Measurements from ENCODE around the gene ZNF674.

ZNF674 gene

DNA sequence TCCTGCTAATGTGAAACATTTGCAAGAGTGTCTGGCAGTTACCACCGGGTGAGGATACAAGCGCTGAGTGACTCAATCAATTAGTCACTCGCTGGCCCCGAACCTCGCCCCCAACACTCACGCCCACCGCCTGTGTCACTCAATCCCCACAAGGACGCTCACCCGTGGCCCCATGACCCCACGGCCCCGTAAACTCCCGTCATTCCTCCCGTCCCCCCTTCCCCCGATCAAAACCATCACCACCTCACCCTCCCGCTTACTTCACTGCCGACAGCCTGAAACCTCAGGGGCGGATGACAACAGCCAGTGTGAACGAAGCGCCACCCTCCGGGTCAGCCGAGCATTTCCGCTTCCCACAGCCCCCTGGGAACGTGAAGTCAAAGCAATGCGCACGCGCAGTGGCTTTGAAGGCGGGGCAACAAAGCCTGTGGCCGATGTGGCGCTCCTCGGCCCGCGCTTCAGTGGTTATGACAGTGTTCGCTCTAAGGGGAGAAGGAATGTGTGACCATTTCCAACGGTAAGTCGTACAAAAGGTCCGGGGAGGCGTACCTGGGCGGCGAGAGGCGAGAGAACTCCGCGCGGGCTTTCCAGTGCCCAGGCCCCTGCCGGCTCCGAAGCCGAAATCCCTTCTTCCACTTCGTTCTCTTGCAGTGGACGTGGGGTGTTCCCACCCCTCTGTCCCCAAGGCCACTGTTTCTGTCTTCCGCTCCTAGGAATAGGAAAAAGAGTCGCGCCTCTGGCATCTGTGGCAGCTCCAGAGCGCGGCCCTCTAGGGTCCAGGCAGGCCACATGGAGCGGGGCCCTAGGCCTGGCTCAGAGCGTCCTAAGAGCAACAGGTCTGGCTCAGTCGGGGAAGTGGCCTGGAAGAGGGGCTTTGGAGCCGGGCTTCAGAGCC lies at the start of gene ZNF674:
Gene ZNF674, minus strand, starts transcription at position 311 of the 895 bp plus-strand sequence. CDS start 3,334 bp downstream, outside the sequence.
- DNase-seq: peak; percentile 80

DNA sequence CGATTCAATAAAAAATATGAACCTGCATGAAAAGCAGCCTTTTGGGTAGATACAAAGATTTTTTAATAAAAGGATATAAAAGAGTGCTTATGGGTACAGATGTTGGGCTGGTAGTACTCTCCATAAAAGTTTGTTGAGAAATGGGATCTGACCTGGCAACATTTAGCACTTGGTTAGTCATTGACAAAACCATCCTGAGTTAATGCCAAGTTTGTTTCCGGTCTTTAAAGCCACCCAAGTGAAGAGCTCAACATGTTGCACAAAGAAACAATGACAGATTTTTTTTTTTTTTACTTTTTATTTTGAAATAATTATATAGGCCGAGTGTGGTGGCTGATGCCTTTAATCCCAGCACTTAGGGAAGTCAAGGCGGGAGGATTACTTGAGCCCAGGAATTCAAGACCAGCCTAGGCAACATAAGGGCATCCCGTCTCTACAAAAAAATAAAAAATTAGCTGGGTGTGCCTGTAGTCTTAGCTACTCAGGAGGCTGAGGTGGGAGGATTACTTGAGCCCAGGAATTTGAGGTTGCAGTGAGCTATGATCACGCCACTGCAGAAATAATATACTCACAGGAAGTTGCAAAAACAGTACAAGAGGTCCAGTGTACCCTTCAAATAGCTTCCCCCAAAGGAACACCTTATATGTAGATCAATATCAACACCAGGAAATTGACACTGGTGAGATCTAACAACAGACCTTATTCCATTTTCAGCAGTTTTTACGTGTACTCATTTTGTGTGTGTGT lies 44.9 kb upstream of the ZNF674 start:
- DNase-seq: no peak

DNA sequence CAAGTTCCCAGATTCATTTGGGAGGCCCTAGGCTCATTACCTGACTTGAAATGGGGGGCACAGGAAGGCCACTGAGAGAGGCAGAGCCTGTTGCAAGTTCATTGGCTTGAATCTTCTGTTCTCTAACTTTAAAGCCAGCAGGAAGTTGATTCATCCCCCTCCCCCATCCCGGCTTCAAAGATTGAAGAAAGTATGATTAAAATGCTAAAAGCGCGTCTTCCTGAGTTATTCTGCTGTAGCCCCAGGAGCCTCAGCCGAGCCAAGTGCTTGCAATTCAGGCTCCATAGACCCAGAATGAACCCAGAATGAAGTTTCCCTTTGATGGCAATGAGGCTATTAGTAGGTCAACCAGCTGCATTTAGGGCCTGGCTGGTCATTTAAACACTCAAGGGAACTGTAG lies 43.0 kb upstream of the ZNF674 start:
- DNase-seq: no peak

DNA sequence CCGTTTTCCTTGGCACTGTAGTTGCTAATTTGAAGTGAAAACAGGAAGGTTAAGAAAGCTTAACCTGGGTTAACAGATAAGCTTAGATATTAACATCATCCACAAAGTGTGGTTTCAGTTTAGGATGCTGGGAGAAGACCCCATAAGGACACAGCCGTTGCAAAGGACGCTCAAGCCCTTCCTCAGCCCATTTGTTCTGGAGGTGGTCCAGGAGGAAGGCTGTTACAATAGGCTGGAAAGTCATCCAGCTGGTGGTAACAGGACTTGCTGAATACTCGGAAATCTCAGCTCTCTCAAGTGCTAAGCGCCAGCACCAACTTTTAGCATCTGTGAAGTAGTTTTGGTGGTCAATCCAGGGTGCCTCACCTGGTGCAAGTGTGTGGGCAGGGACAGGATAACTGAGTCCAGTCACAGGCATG lies 42.5 kb upstream of the ZNF674 start:
- DNase-seq: no peak

DNA sequence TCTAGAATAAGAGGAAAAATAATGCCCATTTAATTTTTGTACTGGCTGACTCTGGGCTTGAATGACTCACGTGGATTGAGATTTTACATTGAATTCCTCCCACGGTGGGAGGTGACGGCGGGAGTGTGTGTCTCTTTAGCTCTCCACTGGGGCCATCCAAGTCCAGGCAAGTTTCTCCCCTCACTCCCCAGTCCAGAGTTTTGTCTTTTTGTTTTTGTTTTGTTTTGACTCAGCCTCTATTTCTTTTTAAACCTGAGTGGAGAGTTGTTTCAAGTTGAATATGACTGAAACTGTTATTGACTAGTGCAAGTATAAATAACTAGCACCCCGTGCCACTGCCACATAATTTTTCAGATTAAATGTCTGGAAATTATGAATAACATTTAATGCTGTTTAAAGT lies 41.9 kb upstream of the ZNF674 start:
- no peak for DNase-seq

DNA sequence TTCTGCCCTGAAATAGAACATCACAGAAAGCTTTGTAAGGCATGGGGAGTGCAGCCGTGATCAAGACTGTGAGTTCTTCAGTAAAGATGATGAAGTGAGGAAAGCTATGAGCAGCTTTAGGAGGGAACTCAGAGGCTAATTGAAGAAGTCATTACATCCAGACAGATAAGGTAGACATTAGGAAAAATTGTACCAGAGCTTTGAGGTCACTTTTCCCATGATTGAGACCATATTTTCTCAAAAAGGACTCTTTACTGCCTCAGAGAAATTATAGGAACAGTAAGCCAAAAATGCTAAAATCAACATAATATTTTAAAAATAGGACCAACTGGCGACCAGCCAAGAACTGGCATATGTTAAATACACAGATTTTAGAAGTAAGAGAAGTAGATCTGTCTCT lies 39.5 kb upstream of the ZNF674 start:
- no peak for DNase-seq

DNA sequence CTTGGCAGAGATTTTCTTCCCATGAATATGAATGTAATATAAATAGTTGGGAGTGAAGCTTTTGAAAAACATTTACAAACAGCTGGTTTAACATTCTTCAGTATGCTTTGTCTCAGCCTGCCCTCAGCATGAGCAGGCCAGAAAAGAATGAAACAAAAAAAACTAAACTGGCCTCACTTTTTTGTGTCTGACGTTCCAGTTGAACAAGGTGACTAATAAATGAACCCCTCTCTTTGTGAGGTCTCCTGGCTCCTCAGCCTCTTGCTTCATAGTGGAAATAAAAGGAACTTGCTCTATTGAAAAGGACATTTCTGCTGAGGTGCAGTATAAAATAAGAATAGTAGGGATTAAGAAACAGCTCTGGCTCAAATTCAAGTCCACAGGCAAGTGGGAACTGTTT lies 37.7 kb upstream of the ZNF674 start:
- DNase-seq: no peak

DNA sequence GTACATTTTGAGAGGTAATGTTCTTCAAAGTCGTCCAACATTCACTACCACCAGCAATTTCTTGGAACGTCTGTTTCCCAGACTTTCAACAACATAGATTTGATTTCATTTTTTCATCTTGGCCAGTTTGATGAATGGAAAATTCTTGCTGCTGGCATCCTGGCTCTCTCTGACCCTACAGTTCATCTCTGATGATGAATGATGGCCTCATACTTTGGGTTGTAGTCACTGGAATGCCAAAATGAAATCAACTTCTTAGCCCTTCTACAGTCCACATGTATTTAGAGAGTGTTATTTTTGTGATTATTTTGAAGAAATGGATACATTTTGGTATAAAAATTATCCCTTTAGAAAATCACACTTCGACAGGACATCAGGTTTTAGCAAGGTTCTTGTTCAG lies 37.1 kb upstream of the ZNF674 start:
- DNase-seq: no peak

DNA sequence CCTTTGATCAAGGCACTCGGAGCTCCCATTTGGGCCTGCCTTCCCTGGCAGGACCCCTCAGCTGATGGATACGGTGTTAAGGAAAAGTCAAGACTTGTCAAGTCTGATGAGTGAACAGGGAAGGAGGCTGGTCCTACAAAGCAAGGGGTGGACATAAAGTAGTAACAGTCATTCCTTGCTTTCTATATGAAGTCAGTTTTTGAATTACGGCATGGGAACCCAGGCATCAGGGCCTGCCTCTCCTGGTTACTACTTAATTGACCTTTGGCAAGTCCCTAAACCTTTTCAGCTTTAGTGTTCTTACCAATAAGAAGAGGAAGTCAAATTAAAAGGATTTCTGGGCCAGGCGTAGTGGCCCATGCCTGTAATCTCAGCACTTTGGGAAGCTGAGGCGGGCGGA lies 35.4 kb upstream of the ZNF674 start:
- DNase-seq: no peak

DNA sequence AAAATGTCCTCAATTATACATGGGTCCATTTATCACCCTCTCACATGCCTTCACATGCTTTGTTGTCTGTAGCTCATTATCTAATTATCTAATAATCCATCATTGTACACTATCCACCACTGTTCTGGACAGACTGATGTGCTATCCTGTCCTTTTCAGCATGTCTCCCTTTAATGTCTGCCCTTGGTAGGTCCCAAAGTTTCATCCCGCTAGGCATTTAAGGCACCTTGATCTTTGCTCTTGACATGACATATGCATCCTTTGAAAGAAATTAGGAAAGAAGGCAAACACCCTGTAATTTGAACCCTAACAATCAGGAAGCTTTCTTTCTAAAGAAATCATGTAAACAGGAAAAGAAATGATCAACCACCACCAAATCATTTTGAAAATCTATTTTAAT lies 34.0 kb upstream of the ZNF674 start:
- DNase-seq: no peak

DNA sequence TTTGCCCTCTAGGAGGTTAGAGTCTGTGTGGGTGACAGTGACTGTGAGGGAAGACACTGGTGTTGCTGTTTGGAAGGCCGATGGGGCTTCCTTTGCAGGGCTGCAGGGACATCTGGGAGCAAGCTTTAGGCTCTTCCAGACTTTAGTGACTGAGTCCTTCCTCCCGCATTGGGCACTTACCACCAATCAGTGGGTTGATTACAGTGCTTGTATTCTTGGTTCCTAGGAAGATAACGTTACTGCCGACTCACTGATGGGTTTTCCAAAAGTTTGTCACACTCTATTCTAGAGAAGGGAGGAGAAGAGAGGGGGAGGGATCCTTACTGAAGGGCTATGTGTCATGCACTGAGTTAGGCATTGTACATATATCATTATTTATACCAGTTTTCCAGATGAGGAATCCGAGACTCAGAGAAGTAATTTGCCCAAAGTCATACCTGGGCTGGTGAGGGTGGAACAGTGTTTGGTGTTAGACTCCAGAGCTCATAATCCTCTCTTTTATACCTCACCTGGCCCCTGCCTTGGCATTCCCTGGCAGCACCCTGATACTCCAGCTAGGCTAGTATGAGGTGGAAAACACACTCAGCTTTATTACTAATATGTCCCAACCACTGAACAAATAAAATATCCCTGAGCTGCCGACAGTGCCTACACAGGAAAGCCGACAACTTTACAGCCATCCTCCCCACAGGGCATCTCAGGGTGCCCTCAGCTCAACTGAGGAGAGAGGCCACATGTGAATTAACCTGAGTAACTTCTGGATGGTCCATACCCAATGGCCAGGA lies 32.2 kb upstream of the ZNF674 start:
- DNase-seq: no peak

DNA sequence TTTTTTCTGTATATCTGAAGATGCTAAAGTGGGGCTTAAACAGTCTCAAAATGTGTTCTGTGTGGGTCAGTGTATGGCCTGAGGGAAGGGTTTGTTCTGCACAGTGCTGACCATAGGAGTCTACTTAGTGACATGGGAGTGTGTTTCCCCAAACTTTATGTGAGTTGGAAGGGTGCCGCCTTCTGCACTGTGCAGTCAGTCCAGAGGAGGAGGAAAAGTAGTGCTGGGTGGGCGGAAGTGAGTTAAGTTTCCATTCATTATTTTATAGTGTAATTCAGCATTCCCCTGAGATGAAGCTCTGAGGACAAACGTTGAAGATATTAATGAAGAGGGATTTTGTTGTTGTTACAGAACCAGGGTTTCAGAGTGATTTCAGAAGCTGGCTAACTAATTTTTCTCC lies 31.2 kb upstream of the ZNF674 start:
- no peak for DNase-seq

DNA sequence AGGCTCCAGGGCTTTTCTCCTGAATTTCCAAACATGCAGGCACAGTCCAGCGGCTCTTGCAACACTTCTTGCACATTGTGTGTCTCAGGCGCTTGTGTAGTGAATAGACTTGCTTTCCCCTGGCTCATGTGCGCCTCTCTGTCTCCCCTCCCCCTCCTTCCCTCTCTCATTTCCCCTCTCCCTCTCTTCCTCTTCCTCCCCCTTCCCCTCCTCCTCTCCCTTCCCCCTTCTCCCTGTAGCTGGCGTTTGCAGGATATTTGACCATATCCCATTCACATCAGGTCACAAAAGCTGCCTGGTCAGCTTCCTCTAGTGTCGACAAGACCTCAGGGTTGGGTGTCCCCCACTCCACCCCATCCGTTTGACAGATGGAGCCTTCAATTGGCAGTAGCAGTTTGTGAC lies 30.8 kb upstream of the ZNF674 start:
- peak; percentile 6 for DNase-seq

DNA sequence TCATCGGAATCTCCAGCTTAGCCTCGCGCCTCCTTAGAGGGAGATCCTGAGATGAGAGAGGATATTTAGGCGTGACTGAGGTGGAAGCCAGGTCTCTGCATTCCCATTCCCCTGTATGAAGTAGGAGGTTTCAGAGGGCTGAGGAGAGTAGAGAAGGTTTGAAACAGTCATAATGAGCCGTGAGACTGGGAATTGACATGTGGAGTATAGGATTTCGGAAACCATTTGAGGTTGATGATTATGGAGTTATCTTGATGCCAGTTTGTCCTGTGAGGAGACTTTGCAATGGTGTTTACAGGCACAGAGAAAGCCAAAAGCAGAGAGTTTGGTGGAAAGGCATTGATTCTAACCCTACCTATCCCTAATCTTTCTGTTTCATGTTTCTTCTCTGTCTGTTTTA lies 30.4 kb upstream of the ZNF674 start:
- DNase-seq: peak; percentile 26

DNA sequence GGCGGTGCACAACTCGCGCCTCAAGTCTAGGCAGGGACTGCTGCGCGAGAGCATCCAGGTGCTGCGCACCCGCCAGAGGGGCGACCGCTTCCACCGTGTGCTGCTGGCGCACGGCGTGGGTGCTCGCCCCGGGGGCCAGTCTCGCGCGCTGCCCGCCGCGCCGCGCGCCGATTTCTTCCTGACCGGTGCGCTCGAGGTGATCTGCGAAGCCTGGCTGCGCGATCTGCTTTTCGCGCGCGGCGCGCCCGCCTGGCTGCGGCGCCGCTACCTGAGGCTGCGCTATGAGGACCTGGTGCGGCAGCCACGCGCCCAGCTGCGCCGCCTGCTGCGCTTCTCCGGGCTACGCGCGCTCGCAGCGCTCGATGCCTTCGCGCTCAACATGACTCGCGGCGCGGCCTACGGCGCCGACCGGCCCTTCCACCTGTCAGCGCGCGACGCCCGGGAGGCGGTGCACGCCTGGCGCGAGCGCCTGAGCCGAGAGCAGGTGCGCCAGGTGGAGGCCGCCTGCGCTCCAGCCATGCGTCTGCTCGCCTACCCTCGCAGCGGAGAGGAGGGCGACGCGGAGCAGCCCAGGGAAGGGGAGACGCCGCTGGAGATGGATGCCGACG lies 29.7 kb upstream of the ZNF674 start:
- peak; percentile 60 for DNase-seq

DNA sequence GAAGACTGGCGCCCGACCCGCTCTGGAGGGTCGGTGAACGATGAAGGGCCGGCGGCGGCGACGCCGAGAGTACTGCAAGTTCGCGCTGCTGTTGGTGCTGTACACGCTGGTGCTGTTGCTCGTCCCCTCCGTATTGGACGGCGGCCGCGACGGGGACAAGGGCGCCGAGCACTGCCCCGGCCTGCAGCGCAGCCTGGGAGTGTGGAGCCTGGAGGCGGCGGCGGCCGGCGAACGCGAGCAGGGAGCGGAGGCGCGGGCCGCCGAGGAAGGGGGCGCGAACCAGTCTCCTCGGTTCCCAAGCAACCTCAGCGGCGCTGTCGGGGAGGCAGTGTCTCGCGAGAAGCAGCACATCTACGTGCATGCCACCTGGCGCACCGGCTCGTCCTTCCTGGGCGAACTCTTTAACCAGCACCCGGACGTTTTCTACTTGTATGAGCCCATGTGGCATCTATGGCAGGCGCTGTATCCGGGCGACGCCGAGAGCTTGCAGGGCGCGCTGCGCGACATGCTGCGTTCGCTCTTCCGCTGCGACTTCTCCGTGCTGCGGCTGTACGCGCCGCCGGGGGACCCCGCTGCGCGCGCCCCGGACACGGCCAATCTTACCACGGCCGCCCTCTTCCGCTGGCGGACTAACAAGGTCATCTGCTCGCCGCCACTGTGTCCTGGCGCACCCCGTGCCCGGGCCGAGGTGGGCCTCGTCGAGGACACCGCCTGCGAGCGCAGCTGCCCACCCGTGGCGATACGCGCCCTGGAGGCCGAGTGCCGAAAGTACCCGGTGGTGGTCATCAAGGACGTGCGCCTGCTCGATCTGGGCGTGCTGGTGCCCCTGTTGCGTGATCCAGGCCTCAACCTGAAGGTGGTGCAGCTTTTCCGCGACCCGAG lies 28.9 kb upstream of the ZNF674 start:
- peak; percentile 61 for DNase-seq

DNA sequence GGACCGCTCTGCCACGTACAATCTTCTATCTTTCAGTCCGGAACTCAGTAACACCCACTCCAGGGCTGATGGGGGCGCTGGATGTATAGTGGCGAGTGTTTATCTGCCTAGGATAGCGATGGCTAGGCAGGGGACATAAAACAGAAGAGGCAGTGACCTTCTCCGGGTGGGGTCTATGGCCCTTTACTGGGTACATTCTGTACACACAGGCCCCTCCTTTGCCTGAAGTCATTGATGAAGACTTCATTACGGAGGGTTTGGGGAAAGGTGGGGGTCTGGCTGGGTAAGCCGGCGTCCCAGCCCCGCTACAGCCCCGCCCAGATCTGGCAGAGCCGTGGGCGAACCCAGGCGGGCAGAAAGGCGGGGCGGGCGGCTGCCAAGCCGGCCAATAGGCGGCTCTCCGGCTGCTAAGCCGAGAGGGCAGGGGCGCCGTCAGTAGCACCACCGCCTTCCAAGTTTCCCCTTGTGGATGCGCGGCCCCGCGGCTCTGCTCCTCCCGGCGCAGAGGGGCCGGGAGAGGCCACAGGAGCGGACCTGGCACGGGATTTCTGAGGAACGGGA lies 28.2 kb upstream of the ZNF674 start, which contains the start of gene CHST7:
Gene CHST7, plus strand, starts transcription at position 435 of the 561 bp plus-strand sequence. CDS start 167 bp downstream, outside the sequence.
- peak; percentile 57 for DNase-seq

DNA sequence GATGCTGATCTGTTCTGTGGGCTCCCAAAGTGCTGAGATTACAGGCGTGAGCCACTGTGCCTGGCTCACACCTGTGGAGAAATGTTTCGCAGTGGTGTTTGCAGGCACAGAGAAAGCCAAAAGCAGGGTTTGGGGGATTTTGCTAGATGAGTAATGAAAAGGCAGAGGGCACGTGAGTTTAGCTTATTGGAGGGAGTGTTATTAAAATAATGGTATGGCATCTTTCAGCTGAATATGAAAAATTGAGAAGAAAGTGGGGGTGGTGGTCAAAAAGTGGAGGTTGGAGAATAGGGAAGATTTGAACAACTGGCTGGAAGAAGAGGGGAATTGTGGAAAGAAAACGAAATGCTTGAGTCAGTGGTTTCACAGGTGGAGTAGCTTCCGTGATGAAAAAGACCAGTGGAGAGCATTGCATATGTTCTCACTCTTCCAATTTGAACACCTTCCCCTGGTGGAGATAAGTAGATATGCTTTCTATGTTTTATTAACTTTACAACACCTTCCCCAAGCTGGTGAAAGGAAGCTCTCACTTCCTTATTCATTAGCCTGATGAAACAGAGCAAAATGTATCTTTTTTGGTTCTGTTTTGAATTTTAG lies 27.2 kb upstream of the ZNF674 start:
- DNase-seq: no peak

DNA sequence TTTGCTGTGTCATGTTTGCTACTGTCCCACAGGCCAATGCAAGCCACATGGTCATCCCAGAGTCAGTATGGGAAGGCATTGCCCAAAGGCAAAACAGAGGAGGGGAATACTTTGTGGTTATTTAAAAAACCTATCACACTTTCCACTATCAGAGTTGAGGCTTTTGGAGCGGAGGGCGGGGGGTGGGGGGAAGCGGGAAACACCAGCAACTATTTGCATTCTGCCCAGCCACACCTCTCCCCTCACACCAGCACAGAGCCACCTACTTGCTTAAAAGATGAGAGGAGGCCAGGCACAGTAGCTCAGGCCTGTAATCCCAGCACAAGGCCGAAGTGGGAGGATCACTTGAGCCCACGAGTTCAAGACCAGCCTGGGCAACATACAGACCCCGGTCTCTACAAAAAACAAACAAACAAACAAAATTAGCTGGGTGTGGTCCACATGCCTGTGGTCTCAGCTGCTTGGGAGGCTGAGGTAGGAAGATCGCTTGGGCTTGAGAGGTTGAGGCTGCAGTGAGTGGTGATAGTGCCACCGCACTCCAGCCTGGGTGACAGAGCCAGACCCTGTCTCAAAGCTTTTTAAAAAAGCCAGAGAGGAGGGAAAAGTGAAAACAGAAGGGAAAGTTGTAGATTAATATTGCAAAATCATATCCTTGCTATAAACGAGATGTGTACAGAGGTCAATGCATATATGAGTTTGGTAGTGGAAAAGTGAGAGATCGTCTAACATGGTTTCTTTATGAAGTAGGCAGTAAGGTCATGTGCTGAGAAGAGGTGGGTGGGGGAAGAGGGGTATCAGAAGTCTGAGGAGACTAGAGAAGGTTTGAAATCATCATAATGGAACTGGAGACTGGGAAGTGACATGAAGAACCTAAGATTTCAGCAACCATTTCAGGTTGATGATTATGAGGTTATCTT lies 26.5 kb upstream of the ZNF674 start:
- no peak for DNase-seq

DNA sequence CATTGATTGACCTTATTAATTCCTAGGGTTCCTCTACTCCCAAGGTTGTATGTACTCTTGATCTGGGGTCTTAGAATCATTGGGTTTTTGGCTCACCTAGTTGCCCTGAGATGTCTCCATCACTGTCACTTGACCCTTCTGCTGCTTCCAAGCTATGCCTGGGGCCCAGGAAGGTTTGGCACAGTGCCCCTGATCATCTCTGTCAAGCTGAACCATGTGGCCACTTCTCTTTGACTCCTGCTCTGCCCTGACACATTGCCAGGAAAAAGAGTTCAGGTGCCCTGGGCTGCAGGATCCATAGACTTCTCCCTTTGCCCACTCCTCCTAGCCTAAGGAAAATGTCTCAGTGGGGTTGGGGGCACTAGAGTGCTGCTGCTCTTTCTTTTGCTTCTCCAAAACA lies 24.4 kb upstream of the ZNF674 start:
- no peak for DNase-seq

Data from NCI-H2171 treated with DMSO at 0.1 percent for 48 hours (cell line).